Measurements from ENCODE around the gene CCDC177.
A peak's percentile ranks its signal among the peaks of the same experiment; 100 is the strongest.
"Not testable (repeated sequence)": the region's sequence is repeated elsewhere in the genome, so short reads cannot be mapped to it uniquely, and the experiment has no call there.

Gene CCDC177

GRCh38 chr14:69611172-69612013, 36.7 kb upstream of the CCDC177 start, which contains the start of gene SUSD6:
Gene SUSD6 (plus strand): TSS chr14:69611596. CDS start chr14:69658593, 46,997 bp downstream.
- DNase-seq (ENCODE audit: low read depth): peak; percentile 95
- peak within 1 kb of the TSS; percentile 79 for H3K4me3 ChIP-seq (ENCODE audit: low read depth, low read length)
- no peak for TF ChIP-seq CTCF (IDR thresholded peaks at IDR 0.05; ENCODE audit: insufficient read depth, low read depth, low read length, missing control alignments)

- DNase-seq (ENCODE audit: low read depth): no peak
- H3K4me3 ChIP-seq (ENCODE audit: low read depth, low read length): peak overlapping the region; percentile 79
- no peak for TF ChIP-seq CTCF (IDR thresholded peaks at IDR 0.05; ENCODE audit: insufficient read depth, low read depth, low read length, missing control alignments)
These were observed 36.2 kb upstream of the CCDC177 start for GRCh38 chr14:69610874-69611171.

GRCh38 chr14:69610020-69610873, 35.6 kb upstream of the CCDC177 start:
- DNase-seq (ENCODE audit: low read depth): no peak
- TF ChIP-seq CTCF (IDR thresholded peaks at IDR 0.05; ENCODE audit: insufficient read depth, low read depth, low read length, missing control alignments): no peak
- peak overlapping the region; percentile 79 for H3K4me3 ChIP-seq (ENCODE audit: low read depth, low read length)

GRCh38 chr14:69606258-69607184, 31.9 kb upstream of the CCDC177 start:
- H3K4me3 ChIP-seq (ENCODE audit: low read depth, low read length): no peak overlapping the region
- DNase-seq (ENCODE audit: low read depth): no peak
- TF ChIP-seq CTCF (IDR thresholded peaks at IDR 0.05; ENCODE audit: insufficient read depth, low read depth, low read length, missing control alignments): no peak

GRCh38 chr14:69605738-69606137, 31.1 kb upstream of the CCDC177 start:
- DNase-seq (ENCODE audit: low read depth): no peak
- TF ChIP-seq CTCF (IDR thresholded peaks at IDR 0.05; ENCODE audit: insufficient read depth, low read depth, low read length, missing control alignments): no peak

GRCh38 chr14:69600304-69600891, 25.7 kb upstream of the CCDC177 start:
- no peak for TF ChIP-seq CTCF (IDR thresholded peaks at IDR 0.05; ENCODE audit: insufficient read depth, low read depth, low read length, missing control alignments)

More at GRCh38 chr14:69605738-69606137, 31.1 kb upstream of the CCDC177 start:
- H3K4me3 ChIP-seq (ENCODE audit: low read depth, low read length): no peak overlapping the region

GRCh38 chr14:69599431-69599830, 24.8 kb upstream of the CCDC177 start:
- DNase-seq (ENCODE audit: low read depth); H3K4me3 ChIP-seq (ENCODE audit: low read depth, low read length): not testable (repeated sequence)

More at GRCh38 chr14:69600304-69600891, 25.7 kb upstream of the CCDC177 start:
- H3K4me3 ChIP-seq (ENCODE audit: low read depth, low read length): no peak overlapping the region
- no peak for DNase-seq (ENCODE audit: low read depth)

All from GM12865 (cell line).